Neutrophil (primary cell): ENCODE results near the gene PRB2.

ENCODE experiments used
- H3K27ac ChIP-seq: fragments of 200-600 bp; sonication (generic); 2 replicates; pipeline ENCODE4 v1.5.1; 2016; ENCODE audit warnings: mild to moderate bottlenecking, moderate library complexity
- H3K27me3 ChIP-seq: fragments of 200-600 bp; sonication (generic); 2 replicates; pipeline ENCODE4 v1.6.0; 2016; ENCODE audit warnings: mild to moderate bottlenecking
- H3K36me3 ChIP-seq: fragments of 200-600 bp; sonication (generic); 2 replicates; pipeline ENCODE4 v1.5.1; 2017
- H3K4me1 ChIP-seq, 2 experiments: fragments of 200-600 bp in 1 of 2; sonication (generic) in 1 of 2; 1 replicate in 1 of 2; 2 replicates in 1 of 2; pipeline versions ENCODE4 v1.5.1 to v1.6.1; 2013 to 2016; ENCODE audit warnings: low read depth in 1 of 2, low read length in 1 of 2, mild to moderate bottlenecking in 1 of 2, moderate library complexity in 1 of 2; ENCODE audit not compliant: control insufficient read depth in 1 of 2, insufficient read depth in 1 of 2
- H3K4me3 ChIP-seq, 2 experiments: fragments of 200-600 bp in 1 of 2; sonication (generic) in 1 of 2; 1 replicate in 1 of 2; 2 replicates in 1 of 2; pipeline ENCODE4 v1.5.1; 2013 to 2016; ENCODE audit warnings: low read depth in 1 of 2, low read length in 1 of 2, mild to moderate bottlenecking in 1 of 2, moderate library complexity in 1 of 2
- H3K9me3 ChIP-seq: fragments of 200-600 bp; sonication (generic); 2 replicates; pipeline ENCODE4 v1.5.1; 2016
- CTCF ChIP-seq: fragments of 200-600 bp; sonication (generic); IDR thresholded peaks from 2 replicates; pipeline ENCODE4 v1.5.1; 2016; ENCODE audit warnings: antibody characterized with exemption

Gene PRB2

GRCh38 chr12:11347810-11348209 is 47.6 kb downstream of the PRB2 start:
- no peak for TF ChIP-seq CTCF

GRCh38 chr12:11344500-11344899 is 50.9 kb downstream of the PRB2 start:
- H3K27me3 ChIP-seq: no peaks in the 10 kb centered on the region
- H3K36me3 ChIP-seq: no peaks in the 10 kb centered on the region
- H3K9me3 ChIP-seq: no peaks in the 10 kb centered on the region
- no peak overlapping the region for H3K4me3 ChIP-seq
- no peak for TF ChIP-seq CTCF
- no peak overlapping the region for H3K27ac ChIP-seq
- no peaks in the 10 kb centered on the region for H3K4me1 ChIP-seq

More at GRCh38 chr12:11347810-11348209, 47.6 kb downstream of the PRB2 start:
- no peak overlapping the region for H3K4me3 ChIP-seq
- no peaks in the 10 kb centered on the region for H3K4me1 ChIP-seq
- no peaks in the 10 kb centered on the region for H3K9me3 ChIP-seq
- no peaks in the 10 kb centered on the region for H3K27me3 ChIP-seq
- H3K27ac ChIP-seq: no peak overlapping the region
- no peaks in the 10 kb centered on the region for H3K36me3 ChIP-seq
